Daoy (cell line): ENCODE results near the gene CBR1. TPM values are rescaled to one million over a fixed set of nuclear protein-coding genes. Genes with fewer than 3 reads are reported as not detected.
A peak's percentile ranks its signal among the peaks of the same experiment; 100 is the strongest.
"Not testable (repeated sequence)": the region's sequence is repeated elsewhere in the genome, so short reads cannot be mapped to it uniquely, and the experiment has no call there.

ENCODE experiments used
- DNase-seq: peaks from one replicate; pipeline ENCODE4 v3.0.0-alpha.2; 2015; ENCODE audit warnings: low read depth
- total RNA-seq: library from RNA; depleted of rRNA; stranded (reverse); fragments of >200 nt; shearing (Covaris generic); gene quantifications from 2 replicates; pipeline ENCODE4 v1.2.3, GENCODE V29; 2014

The CBR1 gene
- total RNA-seq, 1 experiment from 2014 or later = 130 TPM

DNA sequence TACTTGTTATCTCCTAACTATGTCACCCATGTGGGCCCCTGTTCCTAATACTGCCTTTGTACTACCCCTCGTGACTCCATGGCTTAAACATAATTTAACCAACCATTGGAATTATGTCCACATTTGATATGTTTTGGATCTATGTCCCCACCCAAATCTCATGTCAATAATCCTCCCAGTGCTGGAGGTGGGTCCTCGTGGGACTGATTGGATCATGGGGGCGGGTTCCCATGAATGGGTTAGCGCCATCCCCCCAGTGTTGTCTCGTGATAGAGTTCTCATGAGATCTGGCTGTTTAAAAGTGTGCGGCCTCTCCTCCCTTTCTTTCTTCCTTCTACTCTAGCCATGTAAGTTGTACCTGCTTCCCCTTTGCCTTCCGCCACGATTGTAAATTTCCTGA lies 9.8 kb downstream of the CBR1 start:
- DNase-seq = no peak

DNA sequence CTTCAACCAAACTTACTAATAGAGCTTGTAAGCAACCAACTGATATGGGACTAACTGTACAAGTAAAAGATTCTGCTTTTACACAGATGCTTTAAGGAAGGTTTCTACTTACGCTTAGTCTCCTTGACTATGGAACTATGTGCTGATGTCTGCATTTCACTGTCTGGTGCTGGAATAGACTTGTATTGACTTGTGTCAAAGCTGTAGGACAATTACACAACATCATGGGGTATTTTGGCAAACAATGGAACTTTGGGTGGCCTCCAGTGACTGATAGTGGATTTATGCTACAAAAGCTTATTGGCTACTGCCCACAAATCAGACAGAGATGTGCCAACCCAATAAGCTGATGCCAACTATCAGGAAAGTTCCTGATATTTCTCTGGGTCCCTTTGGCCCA lies 10.6 kb downstream of the CBR1 start:
- DNase-seq = no peak

DNA sequence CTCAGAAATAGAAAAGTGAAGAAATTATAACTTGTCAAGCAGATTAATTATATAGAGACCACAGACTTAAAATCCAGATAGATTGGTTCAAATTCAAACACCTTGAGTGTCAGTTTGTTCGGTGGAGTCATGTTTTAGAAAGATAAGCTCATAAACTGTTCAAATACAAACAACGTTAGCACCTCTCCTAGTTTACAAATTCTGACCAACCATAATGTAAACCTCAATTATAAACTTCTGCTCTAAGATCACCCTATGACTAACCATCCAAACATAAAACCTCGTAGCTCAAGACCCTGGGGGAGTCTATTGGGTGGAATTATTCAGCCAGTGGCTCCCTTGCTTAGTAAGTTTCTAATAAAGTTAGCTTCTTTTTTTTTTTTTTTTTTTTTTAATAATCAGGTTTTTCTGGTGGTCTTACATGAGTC lies 12.4 kb downstream of the CBR1 start:
- no peak for DNase-seq

GRCh38 chr21:36087362-36088138 lies 17.7 kb downstream of the CBR1 start:
- no peak for DNase-seq

- DNase-seq = no peak
Observed at GRCh38 chr21:36089946-36090345, 20.1 kb downstream of the CBR1 start.

DNA sequence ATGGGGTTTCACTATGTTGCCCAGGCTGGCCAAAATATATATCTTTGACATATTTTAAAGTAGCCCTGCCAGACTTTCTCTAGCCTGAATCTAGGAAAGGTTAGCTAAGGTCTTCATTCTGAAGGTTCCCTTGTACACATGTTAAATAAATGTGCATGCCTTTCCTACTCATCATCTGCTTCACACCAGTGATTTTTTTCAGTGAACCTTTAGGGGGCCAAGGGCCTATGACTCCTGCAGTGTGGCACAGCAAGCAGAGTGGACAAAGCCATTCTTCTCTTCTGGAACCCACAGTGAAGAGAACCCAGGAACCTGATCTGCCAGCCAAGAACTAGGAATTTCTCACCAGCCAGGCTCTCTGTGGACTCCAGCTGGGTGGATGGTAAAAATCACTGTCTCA lies 22.9 kb downstream of the CBR1 start:
- no peak for DNase-seq

GRCh38 chr21:36093512-36093911 lies 23.7 kb downstream of the CBR1 start:
- DNase-seq = no peak

- DNase-seq = no peak
Observed at GRCh38 chr21:36096398-36097290, 26.8 kb downstream of the CBR1 start.

GRCh38 chr21:36097427-36098181 lies 27.8 kb downstream of the CBR1 start:
- peak; percentile 21 for DNase-seq

DNA sequence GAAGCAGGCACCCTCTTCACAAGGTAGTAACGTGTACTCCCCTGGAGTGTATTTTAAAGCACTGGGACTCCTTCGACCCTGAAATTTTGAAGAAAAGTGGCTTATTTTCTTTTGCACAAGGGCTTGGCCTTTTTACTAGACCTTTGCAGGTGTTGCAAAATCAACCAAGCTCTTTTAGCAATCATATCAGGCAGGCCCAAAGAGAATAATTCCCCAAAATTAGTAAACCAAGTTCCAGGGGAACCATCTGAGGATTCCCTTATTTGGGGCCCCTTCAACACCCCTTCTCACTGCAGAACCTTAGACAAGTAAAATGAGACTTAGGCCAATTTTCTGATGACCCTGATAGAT lies 28.3 kb downstream of the CBR1 start:
- no peak for DNase-seq

DNA sequence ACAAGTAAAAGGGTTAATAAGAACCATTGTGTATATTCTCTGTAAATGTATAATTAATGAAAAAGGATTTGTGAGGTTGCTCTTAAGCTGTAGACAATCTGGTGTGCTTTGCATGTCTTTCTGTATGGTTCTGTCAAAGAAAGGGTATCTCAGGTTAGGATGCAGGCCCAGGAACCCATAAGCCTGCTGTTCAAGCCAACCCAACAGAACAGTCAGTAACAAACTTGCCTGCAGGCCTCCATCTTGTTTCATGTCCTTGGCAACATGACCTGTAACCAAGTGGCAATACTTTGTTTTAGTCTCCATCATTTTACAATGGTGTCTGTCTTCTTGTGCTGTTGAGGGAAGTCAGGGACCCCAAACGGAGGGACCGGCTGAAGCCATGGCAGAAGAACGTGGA lies 29.2 kb downstream of the CBR1 start:
- DNase-seq = no peak

GRCh38 chr21:36099695-36100211 lies 29.9 kb downstream of the CBR1 start:
- not testable (repeated sequence) for DNase-seq

GRCh38 chr21:36100971-36101641 lies 31.3 kb downstream of the CBR1 start:
- no peak for DNase-seq

GRCh38 chr21:36103434-36103833 lies 33.6 kb downstream of the CBR1 start:
- DNase-seq = no peak

- DNase-seq = no peak
Observed at GRCh38 chr21:36104317-36105300, 34.8 kb downstream of the CBR1 start.

DNA sequence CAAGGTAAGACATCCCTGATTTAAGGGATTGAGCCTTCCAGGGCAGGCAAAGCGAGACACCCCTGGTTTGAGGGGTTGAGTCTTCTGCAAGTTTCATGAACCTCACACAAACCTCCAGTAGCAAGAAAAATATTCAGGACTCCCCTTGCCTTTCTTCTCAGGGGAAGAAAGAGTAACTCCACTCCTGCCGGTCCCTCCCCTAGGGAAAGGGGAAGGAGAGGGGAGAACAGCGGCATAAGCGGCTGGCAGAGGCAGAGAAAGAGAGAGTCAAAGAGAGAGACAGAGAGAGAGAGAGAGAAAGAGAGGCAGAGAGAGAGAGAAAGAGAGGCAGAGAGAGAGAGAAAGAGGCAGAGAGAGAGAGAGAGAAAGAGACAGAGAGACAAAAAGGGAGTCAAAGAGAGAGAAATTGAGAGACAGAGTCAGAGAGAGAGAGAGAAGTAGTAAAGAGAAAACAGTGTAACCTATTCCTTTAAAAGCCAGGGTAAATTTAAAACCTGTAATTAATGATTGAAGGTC lies 35.6 kb downstream of the CBR1 start:
- DNase-seq = no peak

DNA sequence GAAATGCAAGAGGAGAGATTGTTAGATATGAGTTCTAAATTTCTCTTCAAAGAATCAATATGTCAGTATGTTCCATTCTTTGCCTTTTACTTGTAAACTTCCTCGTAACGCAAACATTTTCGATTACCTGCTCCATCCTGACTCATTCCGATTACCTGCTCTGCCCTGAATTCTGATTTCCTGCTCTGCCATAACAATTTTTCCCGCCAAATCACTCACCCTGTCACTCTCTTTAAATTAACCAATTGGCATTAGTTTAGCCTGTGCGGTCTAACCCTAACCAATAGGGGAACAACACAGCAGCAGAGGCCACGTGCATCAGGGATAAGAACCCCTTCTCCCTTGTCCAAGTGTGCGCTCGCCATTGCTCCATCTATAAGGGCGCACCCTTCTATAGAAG lies 40.0 kb downstream of the CBR1 start:
- DNase-seq = no peak

DNA sequence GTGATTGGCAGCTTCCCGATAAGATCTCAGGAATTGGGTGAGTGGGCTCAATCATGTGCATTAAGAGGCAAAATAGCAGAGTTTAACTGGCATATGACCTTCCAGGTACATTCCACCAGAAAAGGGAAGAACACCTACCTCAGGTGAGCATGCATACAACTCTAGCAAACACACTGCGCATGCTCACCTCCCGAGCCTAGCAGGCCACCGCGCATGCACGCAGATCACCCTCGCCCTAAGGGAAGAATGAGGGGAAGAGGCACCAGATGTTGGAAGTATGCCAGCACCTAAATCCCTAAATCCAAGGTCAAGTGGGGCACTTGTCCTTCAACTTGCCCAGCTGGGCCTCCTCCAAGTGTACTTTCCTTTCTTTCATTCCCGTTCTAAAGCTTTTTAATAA lies 41.4 kb downstream of the CBR1 start:
- DNase-seq = no peak

- no peak for DNase-seq
Observed at GRCh38 chr21:36113647-36114428, 44.0 kb downstream of the CBR1 start.
